Cortex of kidney (tissue), 1 donor: ENCODE measurements around the gene GDF11.

ENCODE experiments used
- DNase-seq: peaks from one replicate; lab custom pipeline; 2025; lab: John Stamatoyannopoulos, UW

The GDF11 gene

DNA sequence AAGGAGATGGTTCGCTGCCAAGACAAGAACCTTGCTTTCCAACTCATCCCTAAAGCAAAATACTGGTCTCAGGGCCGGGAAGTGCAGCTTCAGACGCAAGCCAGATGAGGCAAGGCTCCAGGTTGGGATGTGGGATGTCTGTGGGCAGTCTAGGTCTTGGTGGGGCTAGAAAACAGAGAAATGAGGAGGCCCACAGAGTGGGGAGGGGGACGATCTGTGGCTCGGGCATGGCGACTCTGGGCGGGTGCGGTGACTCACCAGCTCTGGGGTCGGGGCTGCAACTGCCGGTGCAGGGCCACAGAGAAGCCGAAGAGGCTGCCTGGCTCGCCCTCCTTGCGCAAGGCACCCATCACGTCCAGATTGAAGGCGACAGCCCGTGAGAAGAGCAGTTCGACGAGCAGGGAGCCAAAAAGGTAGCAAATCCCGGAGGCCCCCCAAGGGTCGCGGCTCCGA lies 35.7 kb upstream of the GDF11 start:
- no peak for DNase-seq

GRCh38 chr12:55707841-55708694 lies 34.9 kb upstream of the GDF11 start, which contains the start of gene ITGA7:
TSS of gene ITGA7 (minus strand) at chr12:55707904. CDS start at chr12:55707682, 222 bp downstream.
- no peak for DNase-seq

DNA sequence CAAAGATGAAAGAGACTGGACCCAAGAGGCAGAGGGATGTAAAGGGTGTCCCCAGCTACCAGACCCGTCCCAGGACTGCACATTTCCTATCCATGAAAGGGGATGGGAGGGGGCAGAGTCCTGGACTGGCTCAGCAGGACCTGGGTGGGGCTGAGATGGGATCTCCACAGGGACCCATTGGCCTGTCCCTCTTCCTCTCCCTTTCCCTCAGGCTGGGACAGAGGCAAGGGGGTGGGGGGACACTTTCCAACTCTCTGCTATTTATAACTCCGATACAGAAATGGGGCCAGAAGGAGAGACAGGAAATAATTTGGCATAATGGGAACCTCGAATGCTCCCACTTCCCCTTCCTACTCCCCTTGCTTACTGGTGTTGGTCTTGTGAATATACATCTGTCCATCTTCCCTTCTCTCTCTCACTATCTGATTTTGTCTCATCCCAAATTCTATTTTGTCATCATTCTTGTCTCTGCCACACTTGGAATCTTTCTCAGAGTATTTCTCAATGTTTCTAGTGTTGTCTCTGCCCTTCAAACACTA lies 34.2 kb upstream of the GDF11 start:
- no peak for DNase-seq

- no peak for DNase-seq
Observed at GRCh38 chr12:55711786-55712553, 31.0 kb upstream of the GDF11 start.

DNA sequence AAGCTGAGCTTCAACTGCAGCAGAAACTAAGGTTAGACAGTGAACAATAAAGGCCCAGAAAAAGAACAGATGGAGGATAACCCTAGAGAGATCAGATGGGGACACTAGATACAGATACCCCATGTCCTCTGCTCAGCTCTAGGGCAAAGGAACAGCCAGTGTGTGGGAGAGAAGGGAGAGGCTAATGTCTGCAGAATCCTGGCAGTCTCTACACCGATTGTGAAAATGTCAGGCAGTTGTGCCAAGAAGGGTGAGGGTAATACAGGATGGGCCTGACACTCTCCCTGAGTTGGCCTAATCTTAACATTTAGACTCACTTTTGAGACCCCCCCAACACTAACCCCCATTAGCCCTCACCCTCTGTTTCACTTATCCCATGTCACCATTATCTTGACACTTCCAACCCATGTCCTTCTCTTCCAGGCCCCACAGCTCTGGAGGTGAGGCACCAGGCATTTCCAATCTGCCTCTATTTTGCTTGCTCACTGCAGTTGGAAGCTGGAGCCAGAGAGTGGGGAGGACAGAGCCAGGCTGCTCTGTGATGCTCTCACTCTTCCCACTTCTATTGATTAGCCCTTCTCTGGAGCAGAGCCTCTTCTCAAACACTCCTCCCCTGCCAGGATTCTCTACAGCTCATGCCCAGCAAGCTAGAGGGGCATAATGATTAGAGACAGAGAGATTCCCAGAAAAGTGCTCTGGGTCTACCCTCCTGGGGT lies 30.1 kb upstream of the GDF11 start:
- no peak for DNase-seq

GRCh38 chr12:55713721-55714120 lies 29.2 kb upstream of the GDF11 start:
- DNase-seq, result no peak

DNA sequence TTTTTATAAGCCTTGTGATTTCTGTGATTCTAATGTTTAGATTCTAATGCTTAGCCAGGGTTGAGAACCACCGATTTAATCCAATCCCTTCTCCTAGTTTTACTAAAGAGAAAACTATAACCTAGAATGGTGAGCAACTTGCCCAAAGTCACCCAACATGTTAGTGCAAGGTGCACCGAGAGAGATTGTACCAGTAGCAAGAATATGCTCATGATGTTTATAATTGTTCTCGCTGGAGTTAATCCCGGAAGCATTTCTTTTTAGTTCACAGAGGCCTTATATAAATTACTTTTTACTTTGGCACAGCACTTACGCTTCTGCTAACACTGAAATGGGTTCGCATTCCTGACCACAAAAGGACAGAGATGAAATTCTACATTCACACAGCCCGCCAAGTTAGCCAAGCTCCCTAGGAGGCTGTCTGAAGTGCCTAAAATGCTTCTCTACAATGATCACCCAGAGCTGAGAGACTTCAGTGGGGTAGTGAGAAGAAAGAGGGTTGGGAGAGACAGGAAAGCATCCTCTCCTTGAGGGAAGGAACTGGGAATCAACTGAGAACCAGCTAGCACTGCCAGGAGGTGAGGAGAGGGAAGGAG lies 27.7 kb upstream of the GDF11 start:
- no peak for DNase-seq

GRCh38 chr12:55715833-55716581 lies 26.9 kb upstream of the GDF11 start, which contains the start of gene BLOC1S1:
TSS of gene BLOC1S1 (plus strand) at chr12:55716046. CDS start at chr12:55716052, 6 bp downstream.
- DNase-seq, result no peak

GRCh38 chr12:55716582-55716957 lies 26.4 kb upstream of the GDF11 start:
- DNase-seq, result no peak

DNA sequence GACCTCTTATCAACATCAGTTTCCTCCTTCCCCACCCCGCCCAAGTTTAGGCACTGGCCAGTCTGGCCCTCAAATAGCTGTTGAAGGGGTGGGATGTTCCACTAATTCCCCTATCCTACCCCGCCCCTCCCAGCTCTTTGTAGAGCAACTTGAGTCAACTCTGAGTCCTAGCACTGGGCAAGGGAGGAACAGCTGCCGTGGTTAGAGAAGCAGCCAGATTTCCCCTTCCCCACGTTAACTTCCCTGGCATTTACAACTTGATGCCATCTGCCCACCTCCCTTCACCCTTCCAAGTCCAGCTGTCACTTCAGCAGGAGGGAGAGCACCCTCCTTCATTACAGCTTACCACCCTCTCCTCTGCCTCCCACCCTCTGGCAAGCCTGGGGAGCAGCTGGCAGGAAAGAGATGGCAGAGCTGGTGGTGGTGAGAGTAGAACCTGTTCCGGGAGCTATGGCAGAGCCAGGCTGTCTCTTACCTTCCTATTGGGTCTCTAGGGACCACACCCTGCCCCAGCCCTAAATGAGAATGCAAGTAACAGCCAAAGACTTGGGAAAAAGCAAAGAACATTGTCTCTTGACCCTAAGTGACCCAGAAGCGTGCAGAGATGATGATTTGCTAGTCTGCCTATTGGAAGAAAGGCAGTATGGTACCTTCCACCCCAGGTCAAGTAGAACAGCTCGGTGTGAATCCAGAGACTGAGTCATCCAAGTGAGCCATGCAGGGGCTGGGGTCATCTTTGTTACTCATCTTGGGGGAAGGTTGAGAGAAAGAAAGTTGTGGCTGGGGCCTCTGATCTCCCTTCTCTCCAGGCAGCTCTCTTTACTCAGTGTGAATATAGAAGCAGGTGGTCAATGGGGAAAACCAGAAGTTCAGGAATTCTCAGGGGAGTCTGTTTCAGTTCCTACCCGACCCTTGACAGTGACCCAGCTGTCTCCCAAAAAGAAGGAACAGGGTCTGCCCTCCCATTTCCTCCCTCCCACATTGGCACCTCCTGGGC lies 25.6 kb upstream of the GDF11 start:
- no peak for DNase-seq

DNA sequence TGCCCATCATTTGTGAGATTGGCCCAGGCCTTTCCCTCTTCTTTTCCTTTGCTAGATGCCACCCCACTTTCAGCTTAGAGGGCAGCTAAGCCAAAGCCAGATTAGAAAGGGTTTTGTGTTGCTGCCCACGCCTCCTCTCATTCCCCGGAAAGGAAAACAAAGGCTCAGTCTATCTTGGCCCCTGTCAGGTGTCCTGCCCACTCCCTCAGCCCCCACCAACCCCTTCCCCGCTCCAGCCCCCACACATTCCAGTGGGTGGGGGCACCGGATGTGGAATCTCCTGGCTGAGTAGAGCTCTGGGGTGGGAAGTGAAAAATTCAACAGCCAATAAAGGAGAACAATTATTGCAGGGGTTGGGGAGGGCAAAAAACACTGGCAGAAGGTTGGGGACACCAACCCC lies 24.9 kb upstream of the GDF11 start:
- no peak for DNase-seq

- no peak for DNase-seq
Observed at GRCh38 chr12:55718624-55719275, 24.2 kb upstream of the GDF11 start.

DNA sequence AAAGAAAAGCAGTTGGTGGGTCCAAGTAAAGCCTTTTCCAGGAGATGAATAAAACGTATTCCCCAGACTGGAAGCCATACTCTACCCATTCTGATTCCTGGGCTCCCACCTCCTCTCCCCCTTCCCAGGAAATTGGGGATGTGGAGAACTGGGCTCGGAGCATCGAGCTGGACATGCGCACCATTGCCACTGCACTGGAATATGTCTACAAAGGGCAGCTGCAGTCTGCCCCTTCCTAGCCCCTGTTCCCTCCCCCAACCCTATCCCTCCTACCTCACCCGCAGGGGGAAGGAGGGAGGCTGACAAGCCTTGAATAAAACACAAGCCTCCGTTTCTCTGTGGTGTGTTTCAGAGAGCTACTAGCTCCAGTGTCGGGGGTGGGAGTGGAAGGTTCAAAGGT lies 23.6 kb upstream of the GDF11 start:
- DNase-seq, result no peak

DNA sequence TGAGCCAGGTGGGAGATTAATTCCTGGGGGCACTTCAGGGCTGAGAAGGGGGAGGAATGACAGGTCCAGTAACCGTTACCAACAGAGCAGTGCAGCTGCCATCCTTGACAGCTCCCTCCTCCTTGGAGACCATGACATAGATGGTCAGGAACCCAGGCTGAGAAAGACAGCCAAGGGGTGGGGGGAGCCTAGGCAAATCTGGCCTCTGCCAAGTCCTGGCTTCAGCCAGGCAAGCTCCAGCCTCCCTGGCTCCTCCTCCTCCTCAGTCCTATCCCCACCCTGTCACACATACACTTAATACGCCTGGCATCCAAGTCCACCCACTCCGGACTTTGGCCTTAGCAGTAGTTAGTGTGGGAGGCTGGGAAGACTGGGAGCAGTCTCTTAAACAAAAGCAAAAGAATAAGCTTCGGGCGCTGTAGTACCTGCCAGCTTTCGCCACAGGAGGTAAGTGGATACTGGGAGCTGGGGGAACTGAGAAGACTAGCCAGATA lies 22.8 kb upstream of the GDF11 start, which contains the start of gene RDH5:
Gene RDH5, plus strand, starts transcription at position 323 of the 494 bp plus-strand sequence. CDS start 792 bp downstream, outside the sequence.
- no peak for DNase-seq

DNA sequence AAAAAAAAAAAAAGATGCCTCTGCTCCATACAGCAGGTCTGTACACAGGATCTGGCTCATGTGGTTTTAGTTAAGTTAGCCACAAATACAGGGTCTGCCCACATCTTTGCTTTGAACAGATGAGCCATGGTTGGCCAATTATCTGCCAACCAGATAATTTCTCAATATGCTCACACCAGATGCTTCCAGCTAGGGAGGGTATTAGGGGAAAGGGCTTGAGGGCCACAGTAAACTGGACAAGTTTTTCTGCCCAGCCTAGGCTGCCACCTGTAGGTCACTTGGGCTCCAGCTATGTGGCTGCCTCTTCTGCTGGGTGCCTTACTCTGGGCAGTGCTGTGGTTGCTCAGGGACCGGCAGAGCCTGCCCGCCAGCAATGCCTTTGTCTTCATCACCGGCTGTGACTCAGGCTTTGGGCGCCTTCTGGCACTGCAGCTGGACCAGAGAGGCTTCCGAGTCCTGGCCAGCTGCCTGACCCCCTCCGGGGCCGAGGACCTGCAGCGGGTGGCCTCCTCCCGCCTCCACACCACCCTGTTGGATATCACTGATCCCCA lies 22.0 kb upstream of the GDF11 start:
- no peak for DNase-seq

DNA sequence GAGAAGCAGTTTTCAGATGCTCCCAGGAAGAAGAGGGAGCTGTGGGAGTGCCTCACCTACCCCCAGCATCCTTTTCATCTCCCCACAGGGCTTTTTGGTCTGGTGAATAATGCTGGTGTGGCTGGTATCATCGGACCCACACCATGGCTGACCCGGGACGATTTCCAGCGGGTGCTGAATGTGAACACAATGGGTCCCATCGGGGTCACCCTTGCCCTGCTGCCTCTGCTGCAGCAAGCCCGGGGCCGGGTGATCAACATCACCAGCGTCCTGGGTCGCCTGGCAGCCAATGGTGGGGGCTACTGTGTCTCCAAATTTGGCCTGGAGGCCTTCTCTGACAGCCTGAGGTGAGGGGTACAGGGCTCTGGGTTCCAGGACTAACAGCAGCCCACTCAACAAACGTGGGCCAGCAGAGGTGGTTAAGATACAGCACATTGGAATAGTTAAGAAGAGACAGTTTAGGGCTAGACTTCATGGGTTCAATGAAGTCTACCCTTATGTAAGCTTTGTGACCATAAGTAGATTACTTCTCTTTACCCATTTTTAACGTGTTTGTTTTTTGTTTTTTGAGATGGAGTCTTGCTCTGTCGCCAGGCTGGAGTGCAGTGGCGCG lies 21.2 kb upstream of the GDF11 start:
- DNase-seq, result no peak

DNA sequence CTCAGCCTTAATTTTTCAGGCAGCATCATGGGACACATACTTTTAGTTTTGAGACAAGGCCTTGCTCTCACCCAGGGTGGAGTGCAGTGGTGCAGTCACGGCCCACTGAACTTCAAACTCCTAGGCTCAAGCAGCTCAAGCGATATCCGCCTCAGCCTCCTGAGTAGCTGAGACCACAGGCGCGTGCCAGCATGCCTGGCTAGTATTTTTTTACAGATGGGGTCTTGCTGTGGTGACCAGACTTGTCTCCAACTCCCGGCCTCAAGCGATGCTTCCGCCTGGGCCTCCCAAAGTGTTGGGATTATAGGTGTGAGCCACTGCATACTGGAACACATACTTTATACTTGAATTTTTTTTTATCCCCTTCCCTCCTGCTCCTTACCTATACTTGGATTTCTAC lies 20.0 kb upstream of the GDF11 start:
- no peak for DNase-seq
